ENCODE data around the gene SLC38A1.

The SLC38A1 gene

GRCh38 chr12:46160101-46160980 is 108.5 kb downstream of the SLC38A1 start:
- TF ChIP-seq GATA2 (IDR thresholded peaks at IDR 0.05; ENCODE audit: low read depth, low read length) (peak; percentile 68; the same call in 1 of the 2 replicates), GATA3 (IDR thresholded peaks at IDR 0.05; ENCODE audit: low read depth, low read length) (peak; percentile 56; the same call in 1 of the 2 replicates)

- no peak for TF ChIP-seq GATA3 (IDR thresholded peaks at IDR 0.05; ENCODE audit: low read depth, low read length)
- no peak for TF ChIP-seq GATA2 (IDR thresholded peaks at IDR 0.05; ENCODE audit: low read depth, low read length)
Measured at GRCh38 chr12:46159309-46159901, 109.4 kb downstream of the SLC38A1 start.

- TF ChIP-seq GATA3 (IDR thresholded peaks at IDR 0.05; ENCODE audit: low read depth, low read length): no peak
- TF ChIP-seq GATA2 (IDR thresholded peaks at IDR 0.05; ENCODE audit: low read depth, low read length): no peak
Measured at GRCh38 chr12:46158501-46158900, 110.3 kb downstream of the SLC38A1 start.

- no peak for TF ChIP-seq GATA3 (IDR thresholded peaks at IDR 0.05; ENCODE audit: low read depth, low read length)
- TF ChIP-seq GATA2 (IDR thresholded peaks at IDR 0.05; ENCODE audit: low read depth, low read length): no peak
Measured at GRCh38 chr12:46154221-46154985, 114.4 kb downstream of the SLC38A1 start.

GRCh38 chr12:46153268-46153872 is 115.5 kb downstream of the SLC38A1 start:
- TF ChIP-seq GATA3 (IDR thresholded peaks at IDR 0.05; ENCODE audit: low read depth, low read length) (no peak), GATA2 (IDR thresholded peaks at IDR 0.05; ENCODE audit: low read depth, low read length) (no peak)

- TF ChIP-seq GATA3 (IDR thresholded peaks at IDR 0.05; ENCODE audit: low read depth, low read length): no peak
- no peak for TF ChIP-seq GATA2 (IDR thresholded peaks at IDR 0.05; ENCODE audit: low read depth, low read length)
Measured at GRCh38 chr12:46152456-46152855, 116.4 kb downstream of the SLC38A1 start.

- TF ChIP-seq GATA2 (IDR thresholded peaks at IDR 0.05; ENCODE audit: low read depth, low read length) (no peak), GATA3 (IDR thresholded peaks at IDR 0.05; ENCODE audit: low read depth, low read length) (no peak)
Measured at GRCh38 chr12:46150735-46151134, 118.1 kb downstream of the SLC38A1 start.

GRCh38 chr12:46149905-46150304 is 118.9 kb downstream of the SLC38A1 start:
- TF ChIP-seq GATA2 (IDR thresholded peaks at IDR 0.05; ENCODE audit: low read depth, low read length): no peak
- TF ChIP-seq GATA3 (IDR thresholded peaks at IDR 0.05; ENCODE audit: low read depth, low read length): no peak

- TF ChIP-seq GATA3 (IDR thresholded peaks at IDR 0.05; ENCODE audit: low read depth, low read length): no peak
- no peak for TF ChIP-seq GATA2 (IDR thresholded peaks at IDR 0.05; ENCODE audit: low read depth, low read length)
Measured at GRCh38 chr12:46149079-46149464, 119.8 kb downstream of the SLC38A1 start.

- no peak for TF ChIP-seq GATA3 (IDR thresholded peaks at IDR 0.05; ENCODE audit: low read depth, low read length)
- TF ChIP-seq GATA2 (IDR thresholded peaks at IDR 0.05; ENCODE audit: low read depth, low read length): no peak
Measured at GRCh38 chr12:46148327-46149078, 120.3 kb downstream of the SLC38A1 start.

- TF ChIP-seq GATA2 (IDR thresholded peaks at IDR 0.05; ENCODE audit: low read depth, low read length): no peak
- TF ChIP-seq GATA3 (IDR thresholded peaks at IDR 0.05; ENCODE audit: low read depth, low read length): no peak
Measured at GRCh38 chr12:46147144-46147543, 121.7 kb downstream of the SLC38A1 start.

- no peak for TF ChIP-seq GATA2 (IDR thresholded peaks at IDR 0.05; ENCODE audit: low read depth, low read length)
- TF ChIP-seq GATA3 (IDR thresholded peaks at IDR 0.05; ENCODE audit: low read depth, low read length): no peak
Measured at GRCh38 chr12:46145881-46146280, 123.0 kb downstream of the SLC38A1 start.

- TF ChIP-seq GATA2 (IDR thresholded peaks at IDR 0.05; ENCODE audit: low read depth, low read length) (no peak), GATA3 (IDR thresholded peaks at IDR 0.05; ENCODE audit: low read depth, low read length) (no peak)
Measured at GRCh38 chr12:46144433-46144832, 124.4 kb downstream of the SLC38A1 start.
